Tibial artery (tissue), 4 donors: ENCODE results near the gene RTP1.
"Not testable (repeated sequence)": the region's sequence is repeated elsewhere in the genome, so short reads cannot be mapped to it uniquely, and the experiment has no call there.

Experiments
- DNase-seq, 2 donors: peaks; one replicate each; pipeline ENCODE4 v3.0.0-alpha.2; 2019
- H3K27ac ChIP-seq, 2 donors: fragments of 200-600 bp; sonication (generic) in 1 of 2; 1 replicate in 1 of 2; 2 replicates in 1 of 2; pipeline ENCODE4 v1.5.1; 2018 to 2019; ENCODE audit warnings: mild to moderate bottlenecking in 1 of 2
- H3K27me3 ChIP-seq, 2 donors: fragments of 200-600 bp; sonication (generic) in 1 of 2; one replicate each; pipeline versions ENCODE4 v1.5.1 to v1.6.0; 2016 to 2019
- H3K36me3 ChIP-seq, 3 donors: fragments of 200-600 bp; sonication (generic) in 2 of 3; one replicate each; pipeline ENCODE4 v1.5.1; 2016 to 2019; ENCODE audit warnings: mild to moderate bottlenecking in 2 of 3
- H3K4me1 ChIP-seq, 4 donors: fragments of 200-600 bp; sonication (generic) in 2 of 4; 1 replicate in 3 of 4; 2 replicates in 1 of 4; pipeline ENCODE4 v1.5.1; 2016 to 2019
- H3K4me3 ChIP-seq, 2 donors: fragments of 200-600 bp; sonication (generic) in 1 of 2; 1 replicate in 1 of 2; 2 replicates in 1 of 2; pipeline ENCODE4 v1.5.1; 2018 to 2019; ENCODE audit warnings: mild to moderate bottlenecking in 2 of 2
- H3K9me3 ChIP-seq, 3 donors: fragments of 200-600 bp; sonication (generic) in 1 of 3; one replicate each; pipeline ENCODE4 v1.5.1; 2016 to 2019
- intact Hi-C: fragments of 100-400 bp; cut with DNase I; formaldehyde crosslinking; loops from one replicate; pipeline ENCODE4 v1.15.0; 2023; ENCODE audit warnings: low total_unique reads
- TF ChIP-seq, protein P1 (sequence below), 2 experiments: fragments of 200-600 bp in 1 of 2; fragments of 450-650 bp in 1 of 2; IDR thresholded peaks; one replicate each; pipeline ENCODE4 v1.5.1; 2017 to 2019; ENCODE audit warnings: antibody characterized with exemption in 2 of 2, mild to moderate bottlenecking in 1 of 2, moderate library complexity in 1 of 2

The RTP1 gene

DNA sequence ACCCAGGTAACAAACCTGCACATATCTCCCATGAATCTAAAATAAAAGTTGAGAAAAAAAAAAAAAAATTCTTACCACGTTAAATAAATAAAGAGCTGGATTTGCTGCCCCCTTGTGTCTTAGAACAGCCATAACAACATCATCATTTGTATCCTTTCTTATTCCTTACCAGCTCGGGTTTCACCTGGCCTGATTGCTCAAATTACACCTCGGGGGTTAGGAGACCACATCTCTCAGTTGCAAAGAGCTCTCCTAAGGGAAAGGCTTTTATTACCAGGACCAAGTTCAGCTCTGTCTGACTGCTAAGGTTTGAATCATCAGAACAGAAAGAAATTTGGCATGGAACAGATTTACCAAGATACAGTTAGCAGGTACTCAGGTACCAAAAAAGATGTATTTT lies 32.1 kb upstream of the RTP1 start:
- intact Hi-C loops, result loop anchor here (10.0 kb wide), 1 partner anchor 50 kb away; no protein-coding TSS in a partner anchor
- no peak overlapping the region for H3K27ac ChIP-seq
- TF ChIP-seq, protein P1, sequence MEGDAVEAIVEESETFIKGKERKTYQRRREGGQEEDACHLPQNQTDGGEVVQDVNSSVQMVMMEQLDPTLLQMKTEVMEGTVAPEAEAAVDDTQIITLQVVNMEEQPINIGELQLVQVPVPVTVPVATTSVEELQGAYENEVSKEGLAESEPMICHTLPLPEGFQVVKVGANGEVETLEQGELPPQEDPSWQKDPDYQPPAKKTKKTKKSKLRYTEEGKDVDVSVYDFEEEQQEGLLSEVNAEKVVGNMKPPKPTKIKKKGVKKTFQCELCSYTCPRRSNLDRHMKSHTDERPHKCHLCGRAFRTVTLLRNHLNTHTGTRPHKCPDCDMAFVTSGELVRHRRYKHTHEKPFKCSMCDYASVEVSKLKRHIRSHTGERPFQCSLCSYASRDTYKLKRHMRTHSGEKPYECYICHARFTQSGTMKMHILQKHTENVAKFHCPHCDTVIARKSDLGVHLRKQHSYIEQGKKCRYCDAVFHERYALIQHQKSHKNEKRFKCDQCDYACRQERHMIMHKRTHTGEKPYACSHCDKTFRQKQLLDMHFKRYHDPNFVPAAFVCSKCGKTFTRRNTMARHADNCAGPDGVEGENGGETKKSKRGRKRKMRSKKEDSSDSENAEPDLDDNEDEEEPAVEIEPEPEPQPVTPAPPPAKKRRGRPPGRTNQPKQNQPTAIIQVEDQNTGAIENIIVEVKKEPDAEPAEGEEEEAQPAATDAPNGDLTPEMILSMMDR (IDR thresholded peaks at IDR 0.05), result peak; percentile 63 to 71
- H3K36me3 ChIP-seq, result no peaks in the 10 kb centered on the region
- H3K9me3 ChIP-seq, result peaks cover 0 to 4% (median 0%) of the 10 kb centered on the region in 3 donors
- no peaks in the 10 kb centered on the region for H3K27me3 ChIP-seq
- peaks cover 0 to 12% (median 6%) of the 10 kb centered on the region in 4 donors for H3K4me1 ChIP-seq
- no peak for DNase-seq
- H3K4me3 ChIP-seq, result no peak overlapping the region

- Histone ChIP-seq H3K4me1 (peaks cover 0 to 12% (median 8%) of the 10 kb centered on the region in 4 donors), H3K9me3 (no peaks in the 10 kb centered on the region), H3K27me3 (no peaks in the 10 kb centered on the region), H3K4me3 (no peak overlapping the region), H3K36me3 (no peaks in the 10 kb centered on the region), H3K27ac (peak overlapping the region in 1 of 2 donors; percentile 57)
- TF ChIP-seq, protein P1 (IDR thresholded peaks at IDR 0.05), result no peak
- no peak for DNase-seq
- intact Hi-C loops, result loop anchor here (10.0 kb wide), 1 partner anchor 52 kb away; no protein-coding TSS in a partner anchor
These were observed 30.5 kb upstream of the RTP1 start for GRCh38 chr3:187166750-187167149.

DNA sequence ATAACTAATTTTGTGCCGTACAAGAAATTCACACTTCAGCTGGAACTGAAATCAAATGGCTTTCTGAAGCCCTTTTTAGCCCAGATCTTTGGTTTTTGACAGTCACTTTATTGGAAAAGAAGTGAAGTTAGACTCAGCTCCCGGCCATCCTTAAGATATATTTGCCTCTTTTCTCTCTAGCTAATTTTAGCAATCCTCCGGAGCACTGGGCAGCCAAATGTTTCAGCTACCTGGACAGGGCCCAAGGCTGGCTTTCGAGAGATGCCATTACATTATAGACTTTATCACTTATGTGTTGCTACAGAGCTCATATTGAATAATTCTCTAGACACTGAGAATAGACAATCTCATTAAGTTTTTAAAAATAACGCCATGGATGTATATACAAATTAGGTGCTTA lies 29.5 kb upstream of the RTP1 start:
- H3K9me3 ChIP-seq, result no peaks in the 10 kb centered on the region
- H3K27ac ChIP-seq, result peak overlapping the region; percentile 57 to 65
- intact Hi-C loops, result loop anchor here (10.0 kb wide), 1 partner anchor 53 kb away; no protein-coding TSS in a partner anchor
- H3K4me3 ChIP-seq, result no peak overlapping the region
- no peaks in the 10 kb centered on the region for H3K27me3 ChIP-seq
- H3K36me3 ChIP-seq, result no peaks in the 10 kb centered on the region
- TF ChIP-seq, protein P1 (IDR thresholded peaks at IDR 0.05), result no peak
- DNase-seq, result no peak
- H3K4me1 ChIP-seq, result peaks cover 0 to 13% (median 8%) of the 10 kb centered on the region in 4 donors

- Histone ChIP-seq H3K4me1 (peaks cover 0 to 29% (median 20%) of the 10 kb centered on the region in 4 donors), H3K9me3 (no peaks in the 10 kb centered on the region), H3K27ac (no peak overlapping the region), H3K36me3 (no peaks in the 10 kb centered on the region), H3K27me3 (no peaks in the 10 kb centered on the region), H3K4me3 (no peak overlapping the region)
- DNase-seq, result no peak
- intact Hi-C loops, result loop anchor here (10.0 kb wide), 1 partner anchor 55 kb away; no protein-coding TSS in a partner anchor
- TF ChIP-seq, protein P1 (IDR thresholded peaks at IDR 0.05), result no peak
These were observed 27.9 kb upstream of the RTP1 start for GRCh38 chr3:187169231-187169960.

GRCh38 chr3:187170911-187171310 lies 26.4 kb upstream of the RTP1 start:
- H3K4me3 ChIP-seq, H3K36me3 ChIP-seq, intact Hi-C loops, H3K27me3 ChIP-seq, DNase-seq, H3K27ac ChIP-seq, H3K9me3 ChIP-seq: not testable (repeated sequence)
- peaks cover 0 to 32% (median 22%) of the 10 kb centered on the region in 4 donors for H3K4me1 ChIP-seq

- no peak for DNase-seq
- Histone ChIP-seq H3K27ac (peak overlapping the region; percentile 39 to 65), H3K4me1 (peaks cover 0 to 23% (median 16%) of the 10 kb centered on the region in 4 donors), H3K9me3 (no peaks in the 10 kb centered on the region), H3K4me3 (no peak overlapping the region), H3K27me3 (no peaks in the 10 kb centered on the region), H3K36me3 (no peaks in the 10 kb centered on the region)
- TF ChIP-seq, protein P1 (IDR thresholded peaks at IDR 0.05), result no peak
- intact Hi-C loops, result no loop called here
These were observed 24.4 kb upstream of the RTP1 start for GRCh38 chr3:187172929-187173328.
